ENCODE results near the gene SPP1. TPM values are rescaled to one million over a fixed set of nuclear protein-coding genes. Genes with fewer than 3 reads are reported as not detected.

The SPP1 gene
- total RNA-seq, 4 donors from 2014 or later, result 59.0 to 344 (median 174) TPM

- Histone ChIP-seq H3K27me3 (no peaks in the 10 kb centered on the region), H3K4me3 (no peak overlapping the region), H3K36me3 (peaks cover 0 to 39% (median 0%) of the 10 kb centered on the region in 3 donors), H3K9me3 (peaks cover 0 to 9% (median 3%) of the 10 kb centered on the region in 4 donors), H3K4me1 (peaks cover 0 to 26% (median 8%) of the 10 kb centered on the region in 4 donors), H3K27ac (peak overlapping the region in 3 of 4 donors; percentile 13 to 84 (median 64))
- 69 to 75% methylated on average over 3 of the region's 3 CpGs for WGBS, 2 donors
- TF ChIP-seq CTCF (IDR thresholded peaks at IDR 0.05) (no peak), POLR2A (IDR thresholded peaks at IDR 0.05) (no peak), EP300 (IDR thresholded peaks at IDR 0.05) (no peak)
- no peak for DNase-seq (ENCODE audit: low spot score in 2 of 2)
Observed at GRCh38 chr4:88028946-88029345, 53.4 kb downstream of the SPP1 start.

- Histone ChIP-seq H3K4me3 (no peak overlapping the region), H3K36me3 (peaks cover 0 to 39% (median 0%) of the 10 kb centered on the region in 3 donors), H3K4me1 (peaks cover 0 to 26% (median 8%) of the 10 kb centered on the region in 4 donors), H3K9me3 (peaks cover 0 to 9% (median 3%) of the 10 kb centered on the region in 4 donors), H3K27me3 (no peaks in the 10 kb centered on the region), H3K27ac (peak overlapping the region in 3 of 4 donors; percentile 13 to 84 (median 64))
- 69 to 75% methylated on average over 3 of the region's 3 CpGs for whole genome bisulfite sequencing, 2 donors
- no peak for DNase-seq (ENCODE audit: low spot score in 2 of 2)
- no peak for TF ChIP-seq CTCF (IDR thresholded peaks at IDR 0.05)
- no peak for TF ChIP-seq EP300 (IDR thresholded peaks at IDR 0.05)
- TF ChIP-seq POLR2A (IDR thresholded peaks at IDR 0.05), result no peak
Observed at GRCh38 chr4:88029556-88029955, 54.0 kb downstream of the SPP1 start.

- Histone ChIP-seq H3K9me3 (peaks cover 0 to 7% (median 2%) of the 10 kb centered on the region in 4 donors), H3K27ac (peak overlapping the region in 1 of 4 donors; percentile 45), H3K27me3 (no peaks in the 10 kb centered on the region), H3K4me3 (no peak overlapping the region), H3K36me3 (peaks cover 0 to 39% (median 0%) of the 10 kb centered on the region in 3 donors), H3K4me1 (peaks cover 0 to 26% (median 8%) of the 10 kb centered on the region in 4 donors)
- no peak for TF ChIP-seq POLR2A (IDR thresholded peaks at IDR 0.05)
- no peak for TF ChIP-seq EP300 (IDR thresholded peaks at IDR 0.05)
- no peak for TF ChIP-seq CTCF (IDR thresholded peaks at IDR 0.05)
- no peak for DNase-seq (ENCODE audit: low spot score in 2 of 2)
- WGBS, 2 donors, result 87 to 91% methylated on average over 12 of the region's 12 CpGs
Observed at GRCh38 chr4:88030565-88031310, 55.2 kb downstream of the SPP1 start.

Small RNA genes within 50 kb of the gene (small RNA-seq; reads per million reads assigned to genes)
- not detected for gene RNU1-36P

Other genes with a start within 250 kb of the SPP1 start
- not detected for gene IBSP, start 176.2 kb upstream of the SPP1 start, total RNA-seq
- gene MEPE, start 142.7 kb upstream of the SPP1 start, total RNA-seq, result not detected
- 100 to 1,000 TPM in 1 of 4 donors, 10 to 100 TPM in 3; 92.7 to 117 (median 94.7) TPM for gene PKD2, start 31.9 kb downstream of the SPP1 start, total RNA-seq
- gene ABCG2, start 182.9 kb downstream of the SPP1 start, total RNA-seq, result 10 to 100 TPM in 2 of 4 donors, 1 to 10 TPM in 2; 5.3 to 12.0 (median 8.2) TPM